ENCODE data around the gene SGCG. TPM values are rescaled to one million over a fixed set of nuclear protein-coding genes. Genes with fewer than 3 reads are reported as not detected.

The SGCG gene
- total and polyA plus RNA-seq, 8 donors, result 0.14 to 0.25 (median 0.15) TPM; not detected in 5

DNA sequence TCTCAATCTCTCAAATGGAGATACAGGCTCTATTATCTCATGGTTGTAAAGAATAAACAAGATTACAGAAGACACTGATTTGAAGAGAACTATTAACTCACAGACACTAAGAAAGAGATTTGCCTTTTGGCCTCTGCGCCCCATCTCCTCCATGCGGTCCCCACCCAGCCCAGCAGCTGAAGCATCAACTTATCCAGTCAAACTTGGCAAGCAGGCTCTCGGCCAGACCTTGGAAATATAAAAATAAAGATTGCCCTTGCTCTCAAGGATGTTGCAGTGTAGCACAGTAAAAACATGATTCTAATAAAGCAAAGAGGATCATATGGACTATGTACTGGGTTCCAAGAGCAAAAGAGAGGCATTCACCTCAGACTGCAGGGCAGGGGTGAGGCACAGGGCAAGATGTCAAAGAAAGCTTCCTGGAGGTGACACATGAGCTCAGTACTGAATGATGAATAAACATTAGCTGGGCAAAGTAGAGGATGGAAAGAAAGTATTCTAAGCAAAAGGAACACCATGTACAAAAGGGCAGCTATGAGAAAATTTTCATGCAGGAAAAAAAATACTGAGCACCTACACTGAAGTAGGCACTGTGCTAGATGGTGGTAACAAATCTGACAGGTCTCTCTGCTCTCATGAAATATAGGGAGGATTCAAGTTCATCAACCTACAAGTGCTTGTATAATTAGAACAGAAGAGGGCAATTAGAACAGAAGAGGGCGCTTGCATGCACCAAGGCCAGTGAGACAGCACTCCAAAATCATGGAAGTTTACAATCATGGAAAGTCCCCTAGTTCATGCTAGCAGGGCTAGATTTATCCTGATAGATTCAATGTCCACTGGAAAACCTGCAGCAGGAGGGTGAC is 167.7 kb downstream of the SGCG start:
- no peaks in the 10 kb centered on the region for H3K27me3 ChIP-seq
- no peaks in the 10 kb centered on the region for H3K36me3 ChIP-seq
- peaks cover 0 to 7% (median 0%) of the 10 kb centered on the region in 3 donors for H3K4me1 ChIP-seq
- peak in 1 of 4 donors; percentile 19 for ATAC-seq
- TF ChIP-seq CTCF (IDR thresholded peaks at IDR 0.05), result no peak
- no peak for FAIRE-seq
- no peak overlapping the region for H3K27ac ChIP-seq
- no peak for DNase-seq
- intact Hi-C loops (cut with DNase I), result no loop called here
- WGBS, 2 donors, result 89 to 92% methylated on average over 4 of the region's 4 CpGs
- H3K9me3 ChIP-seq, result no peaks in the 10 kb centered on the region
- no peak overlapping the region for H3K4me3 ChIP-seq

DNA sequence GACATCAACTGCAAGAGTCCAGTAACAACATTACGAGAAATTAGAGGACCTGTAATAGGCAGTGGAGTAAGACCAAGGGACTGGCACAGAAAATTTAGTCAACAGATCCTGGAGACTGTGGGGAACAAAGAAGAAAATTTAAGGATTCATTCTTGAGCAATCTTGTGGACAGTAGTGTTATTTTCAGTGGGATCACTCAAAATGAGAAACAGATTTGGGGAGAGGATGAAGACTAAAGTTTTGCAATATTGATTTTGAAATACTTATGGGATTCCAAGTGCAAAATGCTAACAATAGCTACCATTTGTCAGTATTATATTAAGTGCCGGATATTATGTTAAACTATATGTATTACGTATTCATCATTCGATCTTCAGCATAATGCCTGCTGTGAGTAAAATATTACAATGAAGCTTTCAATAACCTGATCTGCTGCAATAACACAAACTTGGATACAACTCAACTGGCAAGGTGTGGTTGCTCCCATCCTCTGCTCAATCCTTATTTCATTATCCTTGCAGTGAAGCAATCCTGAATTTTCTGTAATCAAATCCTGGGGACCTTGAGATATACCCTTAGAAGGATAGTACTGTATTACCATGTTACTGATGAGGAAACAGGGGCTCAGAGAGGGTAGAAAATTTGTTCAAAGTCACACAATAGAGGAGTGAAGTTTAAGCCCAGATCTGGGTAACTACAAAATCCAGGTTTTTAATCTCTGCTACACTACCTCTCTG is 168.6 kb downstream of the SGCG start:
- ATAC-seq (peak in 1 of 4 donors; percentile 35), FAIRE-seq (no peak)

DNA sequence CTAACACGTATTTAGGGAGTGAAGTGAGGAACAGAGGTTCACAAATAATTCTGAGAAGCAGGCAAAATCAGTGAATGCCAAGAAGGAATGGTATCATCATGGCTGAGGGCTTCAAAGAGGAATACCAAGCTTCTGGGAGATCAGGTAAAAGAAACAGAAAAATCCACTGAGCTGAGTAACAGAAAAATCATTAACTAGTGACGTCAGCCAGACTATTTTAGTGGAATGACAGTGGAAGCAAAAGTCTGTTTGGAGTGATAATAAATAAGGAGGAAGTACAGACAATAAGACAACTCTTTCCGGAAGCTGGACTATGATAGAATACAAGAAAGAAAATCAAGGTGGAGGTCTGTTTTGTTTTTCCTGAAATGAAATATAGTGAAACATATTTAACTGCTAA is 169.2 kb downstream of the SGCG start:
- intact Hi-C loops (cut with DNase I), result no loop called here
- 48 to 56% methylated on average over 3 of the region's 3 CpGs for WGBS, 2 donors
- Histone ChIP-seq H3K36me3 (no peaks in the 10 kb centered on the region), H3K27ac (peak overlapping the region in 2 of 4 donors; percentile 13 to 38), H3K27me3 (no peaks in the 10 kb centered on the region), H3K4me3 (no peak overlapping the region), H3K9me3 (no peaks in the 10 kb centered on the region), H3K4me1 (peaks cover 0 to 7% (median 0%) of the 10 kb centered on the region in 3 donors)
- DNase-seq (no peak), FAIRE-seq (no peak), ATAC-seq (peak; percentile 47 to 85 (median 70))
- no peak for TF ChIP-seq CTCF (IDR thresholded peaks at IDR 0.05)

More for the DNA sequence above, 168.6 kb downstream of the SGCG start:
- no peaks in the 10 kb centered on the region for H3K9me3 ChIP-seq
- no peak for DNase-seq
- no peaks in the 10 kb centered on the region for H3K36me3 ChIP-seq
- TF ChIP-seq CTCF (IDR thresholded peaks at IDR 0.05), result no peak
- peaks cover 0 to 7% (median 0%) of the 10 kb centered on the region in 3 donors for H3K4me1 ChIP-seq
- WGBS, 2 donors, result 94 to 95% methylated on average over 4 of the region's 4 CpGs
- H3K27ac ChIP-seq, result peak overlapping the region in 2 of 4 donors; percentile 13 to 38
- no peak overlapping the region for H3K4me3 ChIP-seq
- no peaks in the 10 kb centered on the region for H3K27me3 ChIP-seq
- intact Hi-C loops (cut with DNase I), result no loop called here

GRCh38 chr13:23352161-23352560 is 171.4 kb downstream of the SGCG start:
- intact Hi-C loops (cut with DNase I), result no loop called here
- Histone ChIP-seq H3K4me1 (peaks cover 0 to 7% (median 0%) of the 10 kb centered on the region in 3 donors), H3K9me3 (no peaks in the 10 kb centered on the region), H3K4me3 (no peak overlapping the region), H3K27ac (no peak overlapping the region), H3K27me3 (no peaks in the 10 kb centered on the region), H3K36me3 (no peaks in the 10 kb centered on the region)
- DNase-seq (no peak), FAIRE-seq (no peak), ATAC-seq (no peak)
- WGBS, 2 donors, result 58 to 63% methylated on average over 4 of the region's 4 CpGs
- TF ChIP-seq CTCF (IDR thresholded peaks at IDR 0.05), result no peak
